Gastroesophageal sphincter (tissue), 3 donors: Measurements from ENCODE around the gene ITIH1.

ENCODE experiments used
- POLR2A ChIP-seq, 2 donors: fragments of 450-650 bp; IDR thresholded peaks; one replicate each; pipeline ENCODE4 v1.6.1; 2017; ENCODE audit warnings: antibody characterized with exemption in 2 of 2, mild to moderate bottlenecking in 2 of 2, moderate library complexity in 1 of 2
- TF ChIP-seq, protein P1 (sequence below), 4 experiments: fragments of 200-600 bp in 2 of 4; fragments of 450-650 bp in 2 of 4; sonication (generic) in 1 of 4; IDR thresholded peaks; one replicate each; pipeline ENCODE4 v1.5.1; 2017 to 2019; ENCODE audit warnings: antibody characterized with exemption in 4 of 4, mild to moderate bottlenecking in 2 of 4, moderate library complexity in 2 of 4

DNA sequence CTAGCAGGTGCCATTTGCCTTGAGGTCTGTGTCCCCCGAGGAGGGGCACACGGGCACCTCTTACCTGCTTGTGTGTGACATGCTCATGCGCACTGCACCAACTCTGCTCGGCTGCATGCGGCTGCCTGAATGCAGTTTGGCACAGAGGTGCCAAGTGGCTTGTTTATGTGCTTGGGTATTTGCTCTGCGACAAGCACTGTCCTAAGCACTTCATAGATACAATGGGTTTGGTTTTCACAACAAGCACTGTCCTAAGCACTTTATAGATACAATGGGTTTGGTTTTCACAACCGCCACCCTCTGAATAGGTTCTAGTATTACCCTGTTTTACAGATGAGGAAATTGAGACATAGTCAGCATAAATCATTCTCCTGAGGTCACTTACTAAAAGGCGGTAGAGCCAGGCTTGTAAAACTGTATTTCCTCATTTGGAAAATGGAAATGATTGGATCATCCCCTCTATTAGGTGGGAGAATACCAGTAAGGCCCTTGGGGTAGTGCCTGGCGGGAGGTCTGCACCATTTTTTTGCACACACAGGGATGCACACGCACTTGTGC lies 52.6 kb downstream of the ITIH1 start:
- TF ChIP-seq, protein P1, sequence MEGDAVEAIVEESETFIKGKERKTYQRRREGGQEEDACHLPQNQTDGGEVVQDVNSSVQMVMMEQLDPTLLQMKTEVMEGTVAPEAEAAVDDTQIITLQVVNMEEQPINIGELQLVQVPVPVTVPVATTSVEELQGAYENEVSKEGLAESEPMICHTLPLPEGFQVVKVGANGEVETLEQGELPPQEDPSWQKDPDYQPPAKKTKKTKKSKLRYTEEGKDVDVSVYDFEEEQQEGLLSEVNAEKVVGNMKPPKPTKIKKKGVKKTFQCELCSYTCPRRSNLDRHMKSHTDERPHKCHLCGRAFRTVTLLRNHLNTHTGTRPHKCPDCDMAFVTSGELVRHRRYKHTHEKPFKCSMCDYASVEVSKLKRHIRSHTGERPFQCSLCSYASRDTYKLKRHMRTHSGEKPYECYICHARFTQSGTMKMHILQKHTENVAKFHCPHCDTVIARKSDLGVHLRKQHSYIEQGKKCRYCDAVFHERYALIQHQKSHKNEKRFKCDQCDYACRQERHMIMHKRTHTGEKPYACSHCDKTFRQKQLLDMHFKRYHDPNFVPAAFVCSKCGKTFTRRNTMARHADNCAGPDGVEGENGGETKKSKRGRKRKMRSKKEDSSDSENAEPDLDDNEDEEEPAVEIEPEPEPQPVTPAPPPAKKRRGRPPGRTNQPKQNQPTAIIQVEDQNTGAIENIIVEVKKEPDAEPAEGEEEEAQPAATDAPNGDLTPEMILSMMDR (IDR thresholded peaks at IDR 0.05), result no peak
- TF ChIP-seq POLR2A (IDR thresholded peaks at IDR 0.05), result no peak
